Endothelial cell of umbilical vein (primary cell): Measurements from ENCODE around the gene ADCY7. TPM values are rescaled to one million over a fixed set of nuclear protein-coding genes. Genes with fewer than 3 reads are reported as not detected.

ENCODE experiments used
- BruUV-seq: library from RNA; stranded (reverse); fragments of 400-500 nt; replicated peaks from 2 replicates; lab custom pipeline; 2021; lab: Mats Ljungman, UMichigan
- CTCF ChIA-PET: fragments of 300-600, 350-600 bp; sonication (Branson Sonifier 250); formaldehyde crosslinking; loops from one replicate; lab custom pipeline; 2021; ENCODE audit warnings: antibody characterized with exemption, inconsistent platforms; lab: Charles Lee
- POLR2A ChIA-PET: fragments of 300-600, 350-600 bp; sonication (Branson Sonifier 250); formaldehyde crosslinking; loops from one replicate; lab custom pipeline; 2021; ENCODE audit warnings: antibody characterized with exemption, inconsistent platforms; lab: Charles Lee
- DNase-seq: peaks from one replicate; pipeline ENCODE4 v3.0.0-alpha.2; 2011; ENCODE audit warnings: low read depth, low spot score
- FAIRE-seq: peaks from 2 replicates; lab custom pipeline; 2011; peaks lifted over from hg19 to GRCh38; lab: Jason Lieb, UNC
- H2AFZ ChIP-seq: 2 replicates; pipeline ENCODE4 v1.6.0; 2012; ENCODE audit warnings: low read depth, low read length, control low read depth, inconsistent platforms
- H3K27ac ChIP-seq: 2 replicates; pipeline ENCODE4 v1.5.1; 2011; ENCODE audit warnings: low read depth, mild to moderate bottlenecking, control low read depth, low read length, moderate library complexity; ENCODE audit not compliant: insufficient read depth
- H3K27me3 ChIP-seq, 2 experiments: 2 replicates each; pipeline versions ENCODE4 v1.6.0 to v1.6.1; 2011; ENCODE audit warnings: low read length in 2 of 2, mixed read lengths in 1 of 2; ENCODE audit not compliant: control insufficient read depth in 2 of 2, insufficient read depth in 2 of 2
- H3K36me3 ChIP-seq, 2 experiments: 2 replicates in 1 of 2; 3 replicates in 1 of 2; pipeline ENCODE4 v1.5.1; 2011; ENCODE audit warnings: low read length in 2 of 2, mild to moderate bottlenecking in 1 of 2, moderate library complexity in 1 of 2; ENCODE audit not compliant: control insufficient read depth in 2 of 2, insufficient read depth in 2 of 2; ENCODE audit errors: extremely low read depth in 1 of 2
- H3K4me1 ChIP-seq: 3 replicates; pipeline ENCODE4 v1.5.1; 2011; ENCODE audit warnings: mild to moderate bottlenecking, low read length; ENCODE audit not compliant: control insufficient read depth, insufficient read depth; ENCODE audit errors: extremely low read depth
- H3K4me2 ChIP-seq: 2 replicates; pipeline ENCODE4 v1.6.1; 2011; ENCODE audit warnings: low read length, control low read depth, mixed read lengths; ENCODE audit not compliant: insufficient read depth
- H3K4me3 ChIP-seq, 3 experiments: fragments of 200-600 bp in 1 of 3; sonication (generic), shearing (Covaris generic) in 1 of 3; replicated peaks in 1 of 3; 2 replicates each; pipeline ENCODE4 v1.5.1; 2011 to 2016; ENCODE audit warnings: control low read depth in 3 of 3, low read length in 3 of 3, mild to moderate bottlenecking in 2 of 3, inconsistent platforms in 1 of 3, low read depth in 1 of 3, moderate library complexity in 1 of 3; ENCODE audit not compliant: insufficient read depth in 1 of 3
- H3K79me2 ChIP-seq: 2 replicates; pipeline ENCODE4 v1.6.0; 2012; ENCODE audit warnings: low read length, inconsistent platforms; ENCODE audit not compliant: control insufficient read depth, insufficient read depth
- H3K9ac ChIP-seq: replicated peaks from 2 replicates; pipeline ENCODE3; 2011; ENCODE audit warnings: low read length, control low read depth; ENCODE audit not compliant: insufficient read depth; ENCODE audit errors: extremely low read depth
- H3K9me1 ChIP-seq: replicated peaks from 3 replicates; pipeline ENCODE4 v1.6.0; 2011; ENCODE audit warnings: mild to moderate bottlenecking, low read length; ENCODE audit not compliant: control insufficient read depth, insufficient read depth; ENCODE audit errors: extremely low read depth
- H3K9me3 ChIP-seq: replicated peaks from 2 replicates; pipeline ENCODE4 v1.5.1; 2012; ENCODE audit warnings: low read length, inconsistent platforms; ENCODE audit not compliant: control insufficient read depth, insufficient read depth
- H4K20me1 ChIP-seq: replicated peaks from 2 replicates; pipeline ENCODE3; 2011; ENCODE audit warnings: mild to moderate bottlenecking, low read length; ENCODE audit not compliant: control insufficient read depth, insufficient read depth; ENCODE audit errors: extremely low read depth
- CTCF ChIP-seq, 2 donors: IDR thresholded peaks; 1 replicate in 1 of 2; 2 replicates in 1 of 2; pipeline ENCODE4 v1.5.1; 2011; ENCODE audit warnings: low read length in 2 of 2, mild to moderate bottlenecking in 2 of 2, moderate library complexity in 2 of 2, control low read depth in 1 of 2, inconsistent platforms in 1 of 2, low read depth in 1 of 2; ENCODE audit not compliant: insufficient read depth in 1 of 2; ENCODE audit errors: extremely low read depth in 1 of 2
- EZH2 ChIP-seq: IDR thresholded peaks from 2 replicates; pipeline ENCODE4 v1.6.1; 2012; ENCODE audit warnings: borderline replicate concordance, low read depth, mild to moderate bottlenecking, moderate library complexity, low read length, inconsistent platforms; ENCODE audit not compliant: severe bottlenecking
- FOS ChIP-seq: IDR thresholded peaks from 2 replicates; pipeline ENCODE4 v1.6.1; 2011; ENCODE audit warnings: mild to moderate bottlenecking, low read length, moderate library complexity, borderline replicate concordance; ENCODE audit not compliant: insufficient read depth
- GATA2 ChIP-seq: IDR thresholded peaks from 2 replicates; pipeline ENCODE4 v1.7.0; 2011; ENCODE audit warnings: low read depth, mild to moderate bottlenecking, moderate library complexity, mixed read lengths, low read length; ENCODE audit not compliant: insufficient read length, insufficient read depth
- JUN ChIP-seq: IDR thresholded peaks from 2 replicates; pipeline ENCODE4 v1.6.1; 2011; ENCODE audit warnings: borderline replicate concordance, low read depth; ENCODE audit not compliant: insufficient read length, insufficient read depth
- MYC ChIP-seq: IDR thresholded peaks from one replicate; pipeline ENCODE4 v1.6.1; 2011; ENCODE audit warnings: mild to moderate bottlenecking, low read depth, low read length
- POLR2A ChIP-seq: IDR thresholded peaks from 2 replicates; pipeline ENCODE4 v1.6.1; 2012; ENCODE audit warnings: low read depth, mild to moderate bottlenecking, control low read depth, low read length
- POLR2AphosphoS5 ChIP-seq: IDR thresholded peaks from 2 replicates; pipeline ENCODE4 v1.6.1; 2012; ENCODE audit warnings: low read depth, mild to moderate bottlenecking, control low read depth, low read length, moderate library complexity; ENCODE audit not compliant: insufficient read depth
- dilution Hi-C: fragments of 300-500 bp; cut with MboI; formaldehyde crosslinking; loops from one replicate; pipeline ENCODE4 v1.15.0; 2019; ENCODE audit warnings: low sequenced_read_pairs; ENCODE audit not compliant: extremely low pct_ligation_motif_present
- intact Hi-C: fragments of 100-400 bp; cut with micrococcal nuclease; formaldehyde crosslinking; loops from one replicate; pipeline ENCODE4 v1.10.0; 2022
- polyA plus RNA-seq, 4 experiments: library from polyadenylated mRNA; depleted of rRNA in 3 of 4; stranded (reverse) in 3 of 4; unstranded in 1 of 4; fragments of >200 nt; gene quantifications; 2 replicates each; pipeline versions ENCODE4 v1.2.1 to v1.2.3, GENCODE V29; 2011 to 2012; ENCODE audit warnings: missing spikeins in 1 of 4
- total RNA-seq: library from RNA; stranded (reverse); gene quantifications from 2 replicates; pipeline ENCODE4 v1.2.3, GENCODE V29; 2021
- TF ChIP-seq, protein P1 (sequence below): IDR thresholded peaks from 2 replicates; pipeline ENCODE4 v1.6.1; 2011; ENCODE audit not compliant: insufficient read depth, insufficient read length

The ADCY7 gene
- total and polyA plus RNA-seq, 2 donors (not counting 3 experiments of a cell fraction or from before 2014, with no cell fraction given), result 3.5 to 9.3 TPM

GRCh38 chr16:50248845-50249244, 17.5 kb upstream of the ADCY7 start:
- H3K9ac ChIP-seq, result no peak overlapping the region
- TF ChIP-seq, protein P1, sequence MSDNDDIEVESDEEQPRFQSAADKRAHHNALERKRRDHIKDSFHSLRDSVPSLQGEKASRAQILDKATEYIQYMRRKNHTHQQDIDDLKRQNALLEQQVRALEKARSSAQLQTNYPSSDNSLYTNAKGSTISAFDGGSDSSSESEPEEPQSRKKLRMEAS, result no peak
- TF ChIP-seq POLR2A (no peak), JUN (no peak), MYC (no peak), CTCF (IDR thresholded peaks at IDR 0.05; ENCODE audit: extremely low read depth in 1 of 2, insufficient read depth in 1 of 2, low read depth in 1 of 2, low read length in 2 of 2) (no peak), POLR2AphosphoS5 (no peak), FOS (no peak), GATA2 (no peak), EZH2 (no peak)
- peaks cover 9% of the 10 kb centered on the region for H3K4me1 ChIP-seq
- no peaks in the 10 kb centered on the region for H3K79me2 ChIP-seq
- no peak overlapping the region for H2AFZ ChIP-seq
- no peaks in the 10 kb centered on the region for H4K20me1 ChIP-seq
- no peak overlapping the region for H3K27ac ChIP-seq
- no peaks in the 10 kb centered on the region for H3K9me3 ChIP-seq
- intact Hi-C loops, result no loop called here
- no peaks in the 10 kb centered on the region for H3K36me3 ChIP-seq
- H3K9me1 ChIP-seq, result no peaks in the 10 kb centered on the region
- dilution Hi-C loops, result no loop called here
- DNase-seq, result no peak
- H3K4me2 ChIP-seq, result no peak overlapping the region
- peaks cover 0 to 2% of the 10 kb centered on the region in 2 experiments for H3K27me3 ChIP-seq
- no peak overlapping the region for H3K4me3 ChIP-seq
- ChIA-PET POLR2A (no interaction called here), CTCF (no interaction called here)
- no TSS peak for BruUV-seq
- FAIRE-seq, result no peak
